Stimulated activated naive CD4-positive, alpha-beta T cell (primary cell): ENCODE results near the gene S100A11.
"Not testable (repeated sequence)": the region's sequence is repeated elsewhere in the genome, so short reads cannot be mapped to it uniquely, and the experiment has no call there.

Source experiments
- DNase-seq, 6 experiments: peaks; one replicate each; lab custom pipeline; 2025; lab: John Stamatoyannopoulos, UW

The S100A11 gene

DNA sequence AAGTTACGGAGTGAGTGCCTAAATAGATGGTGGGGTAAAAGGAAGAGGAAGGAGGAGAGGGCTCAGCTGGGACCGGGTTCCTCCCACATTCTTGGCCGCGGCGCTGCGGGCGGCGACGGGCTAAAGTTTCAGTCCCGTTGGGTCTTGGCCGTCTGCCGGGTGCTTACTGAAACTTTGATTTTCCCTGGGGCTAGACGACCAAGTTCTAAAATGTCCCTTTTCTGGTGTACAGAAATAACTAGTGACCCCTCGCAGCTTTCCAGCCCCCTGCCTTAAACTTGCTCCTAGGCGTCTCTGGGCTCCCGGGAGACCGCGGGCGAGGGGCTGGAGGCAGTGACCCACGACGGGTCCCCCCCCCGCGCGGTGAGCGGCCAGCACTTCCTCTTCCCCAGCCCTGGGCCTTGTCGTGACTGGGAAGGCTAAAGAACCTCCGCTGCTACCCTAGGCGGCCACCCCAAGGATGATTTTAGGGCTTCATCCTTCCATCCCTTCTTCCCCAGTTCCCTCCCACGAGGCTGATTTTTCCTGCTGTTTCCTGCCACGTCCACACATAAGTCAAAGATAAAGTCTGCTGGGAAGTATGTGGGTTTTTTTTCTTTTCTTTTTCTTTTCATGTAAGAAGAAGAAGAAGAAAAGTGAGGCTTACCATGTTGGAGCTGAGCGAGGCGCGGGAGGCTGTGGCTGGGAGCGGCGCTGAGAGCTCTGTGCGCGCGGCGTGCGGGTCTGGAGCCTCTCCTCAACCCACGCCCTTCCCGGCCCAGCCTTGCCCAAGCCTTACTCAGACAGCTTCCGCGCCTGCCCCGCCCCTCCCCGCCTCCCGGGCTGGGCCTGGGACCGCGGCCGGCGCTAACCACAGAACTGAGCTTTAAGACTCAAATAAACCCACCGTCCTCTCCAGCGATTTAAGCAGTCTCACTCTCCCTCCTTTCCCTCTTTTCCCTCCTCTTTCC, at the start of gene S100A11:
Gene S100A11, minus strand, starts transcription at position 738 of the 950 bp plus-strand sequence. Its CDS starts 89 bp downstream, at position 649.
- peak in 5 of 6 experiments; percentile 12 to 36 (median 14) for DNase-seq

DNA sequence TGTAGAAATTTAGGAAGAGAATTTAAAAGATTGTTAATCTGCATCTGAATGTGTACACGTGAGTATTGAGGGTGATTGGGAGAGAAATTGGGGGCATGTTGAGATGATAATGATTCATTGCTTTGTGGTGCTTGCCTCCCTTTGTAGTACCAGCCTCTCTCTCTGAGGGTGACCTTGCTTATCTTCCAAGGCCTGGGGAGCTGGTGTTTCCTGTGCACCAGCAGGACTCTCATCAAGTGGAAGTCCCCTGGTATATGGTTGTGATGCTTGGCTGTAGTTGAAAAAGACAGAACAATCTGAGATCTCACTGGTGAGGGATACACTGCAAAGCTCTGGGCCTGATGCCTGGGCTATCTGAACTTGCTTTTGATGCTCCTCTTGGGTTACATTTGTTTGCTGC, 48.0 kb upstream of the S100A11 start:
- no peak for DNase-seq

DNA sequence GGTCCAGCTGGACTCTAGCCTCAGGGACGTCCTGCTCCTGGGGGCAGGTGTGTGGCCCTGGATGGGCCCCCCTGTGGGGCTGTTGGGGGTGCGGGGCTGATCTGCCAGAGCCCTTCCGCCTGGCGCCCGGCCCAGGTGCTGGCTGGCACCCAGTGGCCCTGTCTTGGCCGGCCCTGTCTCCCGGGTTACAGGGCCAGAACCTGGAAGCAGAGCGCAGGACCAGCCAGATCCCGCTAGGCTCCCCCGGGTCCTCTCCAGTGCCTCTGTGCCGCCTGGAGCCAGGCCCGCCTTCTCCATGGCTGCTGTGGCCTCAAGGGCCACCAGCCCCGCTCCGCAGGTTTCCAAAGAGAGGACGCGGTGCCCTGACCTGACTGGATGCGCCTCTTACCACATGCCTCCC, 44.2 kb upstream of the S100A11 start:
- not testable (repeated sequence) for DNase-seq

DNA sequence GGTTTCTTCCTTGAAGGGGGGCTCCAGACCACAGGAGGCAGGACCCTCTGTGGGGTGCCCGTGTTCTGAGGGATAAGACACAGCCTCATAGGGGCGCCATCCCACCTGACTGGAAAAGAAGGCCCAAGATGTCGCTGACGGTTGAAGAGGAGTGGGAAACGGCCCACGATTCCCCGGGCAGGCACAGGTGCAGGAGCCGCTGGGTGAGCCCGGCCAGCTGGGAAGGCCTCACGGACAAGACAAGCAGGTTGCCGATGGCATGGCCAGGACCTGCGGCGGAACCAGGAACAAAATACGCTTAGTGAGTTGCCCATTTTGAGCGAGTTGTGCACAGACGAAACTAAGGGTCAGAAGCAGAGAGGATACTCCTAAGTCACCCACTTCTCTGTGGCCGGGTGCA, 43.7 kb upstream of the S100A11 start:
- not testable (repeated sequence) for DNase-seq

DNA sequence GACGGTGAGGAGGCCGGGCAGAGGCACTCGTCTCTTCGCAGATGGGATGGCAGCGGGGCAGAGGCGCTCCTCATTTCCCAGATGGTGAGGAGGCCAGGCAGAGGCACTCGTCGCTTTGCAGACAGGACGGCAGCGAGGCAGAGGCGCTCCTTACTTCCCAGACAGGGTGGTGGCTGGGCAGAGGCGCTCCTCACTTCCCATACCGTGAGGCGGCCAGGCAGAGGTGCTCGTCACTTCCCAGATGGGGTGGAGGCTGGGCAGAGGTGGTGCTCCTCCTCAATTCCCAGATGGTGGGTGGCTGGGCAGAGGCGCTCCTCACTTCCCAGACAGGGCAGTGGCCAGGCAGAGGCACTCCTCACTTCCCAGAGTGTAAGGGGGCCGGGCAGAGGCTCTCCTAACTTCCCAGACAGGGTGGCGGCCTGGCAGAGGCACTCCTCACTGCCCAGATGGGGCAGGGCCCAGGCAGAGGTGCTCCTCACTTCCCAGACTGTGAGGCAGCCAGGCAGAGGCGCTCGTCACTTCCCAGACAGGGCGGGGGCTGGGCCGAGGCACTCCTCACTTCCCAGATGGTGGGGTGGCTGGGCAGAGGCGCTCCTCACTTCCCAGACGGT, 42.1 kb upstream of the S100A11 start:
- DNase-seq = no peak

DNA sequence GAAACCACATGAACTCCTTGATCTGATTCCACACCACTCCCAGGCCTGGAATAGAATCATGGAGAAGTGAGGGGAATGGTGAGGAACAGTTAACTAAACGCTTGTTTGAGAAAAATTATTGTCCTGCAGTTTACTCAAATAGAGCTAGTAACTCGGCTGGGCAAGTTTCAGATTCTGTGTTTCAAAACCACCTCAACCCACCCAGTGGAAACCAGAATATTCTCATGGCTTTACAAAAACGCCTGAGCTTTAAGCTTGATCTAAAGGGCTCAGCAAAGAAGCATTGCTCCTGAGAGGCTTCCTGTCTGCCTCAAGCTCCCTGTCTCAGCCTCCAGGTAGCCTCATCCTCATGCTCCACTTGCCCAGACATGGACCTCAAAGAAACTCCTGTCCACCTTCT, 35.5 kb upstream of the S100A11 start:
- DNase-seq = no peak

DNA sequence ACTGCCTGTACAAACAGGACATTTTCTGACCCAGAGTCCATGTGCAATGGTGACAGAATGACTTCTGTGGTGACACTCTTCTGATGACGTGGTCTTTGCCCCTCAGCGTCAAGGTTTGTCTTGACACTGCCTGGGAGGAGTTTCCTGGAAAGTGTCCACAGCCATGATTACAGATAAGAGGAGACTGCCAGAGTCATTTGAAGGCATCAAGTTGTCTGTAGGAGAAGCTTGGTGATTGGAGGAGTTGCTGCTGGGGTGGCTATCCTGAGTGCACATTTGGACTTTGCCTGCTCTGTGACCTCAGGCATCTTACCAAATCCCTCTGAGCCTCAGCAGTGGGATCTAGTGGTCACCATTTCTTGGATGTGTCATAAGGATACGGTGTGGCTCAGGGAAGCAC, 34.3 kb upstream of the S100A11 start:
- DNase-seq = no peak

DNA sequence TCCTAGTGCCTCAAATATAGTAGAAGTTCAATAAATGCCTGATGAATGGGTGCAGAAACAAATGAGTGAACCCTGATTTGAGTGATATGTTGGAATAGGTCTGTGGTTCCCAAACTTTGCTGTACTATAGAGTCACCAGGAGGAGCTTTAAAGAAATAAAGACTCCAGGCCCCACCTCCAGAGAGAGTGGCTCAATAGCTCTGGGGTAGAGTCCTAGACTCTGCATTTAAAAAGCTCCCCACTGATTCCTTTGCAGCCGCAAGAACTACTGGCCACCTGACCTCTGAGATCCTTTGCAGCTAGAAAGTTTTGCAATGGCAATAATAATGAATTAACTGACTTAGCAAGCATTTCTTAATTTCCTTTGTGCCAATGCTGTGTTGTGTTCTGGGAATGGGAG, 31.1 kb upstream of the S100A11 start:
- DNase-seq = no peak

DNA sequence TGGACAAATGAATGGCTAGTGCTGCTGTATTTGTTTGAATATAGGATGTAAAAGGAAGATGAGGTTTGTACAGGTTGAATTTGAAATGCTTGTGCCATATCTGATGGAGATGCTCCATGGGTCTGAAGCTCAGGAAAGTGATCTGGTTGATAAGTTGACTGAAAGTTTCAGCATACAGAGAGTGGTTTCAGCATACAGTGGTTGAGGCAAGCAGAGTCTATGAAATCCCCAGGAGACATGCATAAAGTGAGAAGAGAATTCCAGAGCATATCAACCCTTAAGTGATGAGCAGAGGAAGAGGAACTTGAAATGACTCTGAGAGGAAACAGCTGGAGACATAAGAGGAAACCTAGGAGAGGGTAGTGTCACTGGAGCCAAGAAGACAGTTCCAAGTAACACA, 30.3 kb upstream of the S100A11 start:
- DNase-seq = no peak

DNA sequence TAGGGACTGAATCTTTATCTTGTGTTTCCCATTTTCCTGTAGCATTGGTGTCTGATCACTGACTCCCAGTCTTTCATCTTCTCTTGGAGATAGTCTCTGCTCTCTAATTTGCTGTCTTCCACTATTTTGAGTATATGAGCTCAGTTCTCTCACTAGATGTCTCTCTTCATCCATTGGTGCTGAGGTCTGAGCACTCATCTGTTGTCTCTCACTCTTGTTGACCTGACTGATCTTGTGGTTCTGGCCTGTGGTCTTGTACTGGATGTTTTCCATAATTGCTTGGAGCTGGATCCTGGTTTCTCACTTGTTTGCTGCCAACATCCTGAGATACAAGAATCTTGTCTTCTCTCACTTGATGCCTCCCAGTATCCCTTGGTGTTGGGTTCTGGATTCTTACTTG, 25.1 kb upstream of the S100A11 start:
- no peak for DNase-seq

DNA sequence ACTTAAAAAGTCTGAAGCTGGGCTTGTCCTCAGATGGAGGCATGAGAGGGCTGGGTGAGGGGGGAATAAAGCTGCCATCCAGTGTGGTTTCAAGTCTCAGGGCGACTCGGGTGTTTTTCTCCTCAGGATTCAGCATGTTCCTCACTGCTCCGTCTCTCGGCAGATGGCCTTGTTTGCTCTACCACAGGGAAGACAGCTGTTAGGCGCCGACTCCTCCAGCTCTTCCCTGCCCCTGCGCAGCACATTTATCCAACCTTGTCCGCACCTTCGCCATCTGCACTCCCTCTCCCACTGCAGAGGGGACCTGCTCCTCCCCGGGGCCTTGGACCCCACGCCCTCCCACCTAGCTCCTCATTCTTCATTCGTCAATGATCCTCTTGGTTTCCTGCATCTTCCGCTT, 16.6 kb upstream of the S100A11 start:
- no peak for DNase-seq

DNA sequence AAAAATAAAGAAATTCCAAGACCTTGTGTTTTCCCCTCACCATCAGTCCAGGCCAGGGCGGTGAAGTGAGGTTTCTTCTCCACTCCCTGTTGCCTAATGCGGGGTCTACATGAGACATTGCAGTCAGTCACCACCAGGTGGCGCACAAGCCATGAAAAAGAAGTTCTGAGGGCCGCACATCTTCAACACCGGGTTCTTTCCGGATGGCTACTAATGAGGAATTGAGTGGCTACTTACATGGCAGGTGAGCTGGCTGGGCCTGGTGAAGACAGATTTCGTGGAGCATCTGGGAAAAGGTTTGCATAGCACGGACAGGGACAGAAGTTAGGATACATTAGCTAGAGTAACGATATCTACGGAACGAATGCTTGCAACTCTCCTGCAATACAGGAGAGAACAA, 15.8 kb upstream of the S100A11 start:
- peak; percentile 37 to 81 (median 73) for DNase-seq

DNA sequence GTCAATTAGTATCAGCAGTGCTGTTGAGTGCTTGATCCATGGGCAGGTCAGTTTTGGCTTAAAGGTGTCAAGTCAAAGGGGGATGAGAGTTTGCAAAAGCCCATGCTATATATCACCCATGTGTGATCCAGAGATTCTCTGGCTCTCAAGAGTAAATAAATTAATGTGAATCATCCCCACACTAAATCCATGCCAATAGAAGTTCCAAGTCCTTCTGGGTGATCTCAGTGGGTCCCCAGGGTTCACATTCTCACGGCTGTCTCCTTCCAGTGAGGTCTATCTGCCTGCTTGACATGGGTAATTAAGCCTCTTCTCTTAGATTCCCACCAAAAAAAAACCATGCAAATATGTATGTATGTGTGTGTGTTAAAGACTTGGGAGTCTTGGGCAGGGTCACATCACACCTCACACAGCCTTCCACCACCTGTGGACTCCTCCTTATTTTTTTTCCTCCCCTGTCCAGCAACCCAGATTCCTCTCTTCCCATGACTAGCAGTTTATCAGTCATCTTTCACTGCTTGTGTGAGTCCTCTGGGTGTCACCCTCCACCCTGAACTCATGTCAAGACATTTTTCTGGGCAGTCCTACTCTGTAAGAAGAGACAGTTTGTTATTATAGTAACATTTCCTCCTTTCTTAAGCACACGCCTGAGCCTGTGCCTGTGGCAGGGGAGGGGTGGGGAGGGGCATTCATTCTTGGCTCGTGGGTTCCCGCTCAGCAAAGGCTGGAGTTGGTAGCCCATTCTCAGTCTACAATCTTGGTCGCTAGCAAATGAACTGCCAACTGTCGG, 14.3 kb upstream of the S100A11 start:
- no peak for DNase-seq

DNA sequence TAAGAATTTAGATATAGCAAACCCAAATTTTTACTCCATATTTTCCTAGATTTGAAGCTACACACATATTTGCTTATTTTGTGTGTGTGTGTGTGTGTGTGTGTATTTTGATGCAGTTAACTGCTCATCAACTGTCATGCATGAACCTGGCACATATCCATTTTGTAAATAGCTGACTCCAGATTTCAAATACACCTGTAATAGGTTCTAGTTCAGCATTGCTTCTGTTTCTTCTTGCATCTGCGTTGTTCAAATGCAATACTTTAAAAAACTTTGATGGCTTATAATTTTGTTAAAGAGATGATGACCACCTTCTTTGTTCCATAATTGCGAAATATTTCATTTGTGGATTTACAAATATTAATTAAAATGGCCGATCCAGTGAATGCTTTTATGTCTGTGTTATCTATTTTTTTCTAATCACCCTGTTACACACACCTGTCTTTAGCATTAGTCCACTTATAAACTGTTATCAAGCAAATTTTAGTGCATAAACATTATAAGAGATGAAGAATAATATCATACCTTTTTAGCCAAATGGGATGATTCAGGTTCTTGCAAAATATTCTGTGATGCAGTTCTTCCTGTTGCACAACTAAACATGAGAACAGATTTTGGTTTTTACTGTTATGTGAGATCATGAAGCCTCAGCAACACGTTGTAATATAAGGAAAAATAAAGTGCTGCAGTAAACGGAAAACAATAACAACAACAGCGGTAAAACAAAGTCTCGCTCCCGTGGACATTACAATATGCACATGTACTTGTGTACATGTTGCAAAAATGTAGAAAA, 12.7 kb upstream of the S100A11 start:
- no peak for DNase-seq

DNA sequence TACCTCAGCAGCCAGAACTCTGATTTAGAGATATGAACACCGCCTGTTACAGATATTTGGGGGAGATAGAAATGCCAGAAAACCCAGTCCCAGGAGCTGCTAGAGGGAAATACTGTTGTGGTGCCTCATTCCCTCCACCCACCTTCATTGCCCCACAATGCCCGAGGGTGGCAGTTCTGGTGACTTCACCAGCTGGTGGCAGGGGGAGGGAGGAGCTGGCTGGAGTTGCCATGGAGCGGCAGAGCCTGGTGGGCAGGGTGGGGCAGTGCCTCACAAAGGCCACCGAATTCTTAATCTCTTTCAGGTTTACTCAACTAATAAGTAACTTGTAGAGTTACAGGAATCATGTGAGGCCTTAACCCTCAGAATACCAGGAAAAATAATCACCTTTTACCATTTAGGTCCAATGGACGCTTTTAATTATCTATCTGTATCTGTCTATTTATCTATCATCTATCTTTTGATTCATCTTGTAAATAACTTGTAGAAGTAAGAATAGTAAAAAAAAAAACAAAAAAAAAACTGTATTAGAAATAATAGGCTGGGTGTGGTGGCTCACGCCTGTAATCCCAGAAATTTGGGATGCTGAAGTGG, 11.7 kb upstream of the S100A11 start:
- peak in 1 of 6 experiments; percentile 12 for DNase-seq

DNA sequence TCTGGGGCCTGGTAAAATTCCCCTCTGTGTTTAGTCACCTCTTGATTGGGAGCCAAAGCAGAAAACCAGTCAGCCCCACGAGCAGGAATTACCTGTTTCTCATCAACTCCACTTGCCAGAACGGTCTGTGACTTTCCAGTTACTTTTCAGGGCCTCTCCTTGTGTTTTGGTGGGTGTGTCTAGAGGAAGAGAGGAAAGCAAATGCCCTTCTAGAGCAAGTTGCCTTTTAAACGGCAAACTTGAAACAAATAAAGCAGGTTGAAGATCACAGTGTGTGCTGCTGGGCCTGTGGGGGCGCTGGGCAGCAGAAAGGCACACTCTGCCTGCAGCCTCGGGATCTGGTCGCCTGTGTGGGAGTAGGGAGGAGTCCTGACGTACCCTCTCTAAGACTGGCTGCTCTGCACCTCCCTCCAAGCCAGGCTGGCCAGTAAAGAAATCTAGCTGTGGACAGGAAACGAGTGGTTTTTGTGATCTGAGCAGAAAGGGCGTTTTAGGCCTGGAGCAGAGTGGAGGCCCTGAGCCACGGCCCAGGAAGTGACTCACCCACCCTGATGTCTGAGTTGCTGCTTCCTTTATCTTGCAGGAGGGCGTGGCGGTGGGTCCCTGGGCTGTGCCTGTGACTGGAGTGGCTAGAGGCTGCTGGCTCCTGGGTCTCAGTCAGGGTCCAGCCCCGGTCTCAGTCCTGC, 11.1 kb upstream of the S100A11 start:
- DNase-seq = peak; percentile 59 to 75 (median 64)

DNA sequence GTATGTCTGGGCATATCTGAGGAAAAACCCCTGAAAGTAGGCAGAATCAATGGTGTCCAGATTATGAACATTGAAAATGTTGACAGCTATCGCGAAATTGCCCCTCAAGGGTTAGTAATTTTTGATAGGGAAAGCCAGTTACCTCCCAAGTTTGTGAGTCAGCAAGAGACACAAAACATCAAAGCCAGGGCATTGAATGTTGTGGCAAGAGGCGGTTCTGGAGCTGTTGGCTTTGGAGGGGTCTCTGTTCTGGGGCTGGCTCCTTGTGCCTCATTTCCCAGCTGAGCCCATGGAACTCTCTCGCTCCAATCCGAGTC, 10.6 kb upstream of the S100A11 start:
- DNase-seq = no peak

DNA sequence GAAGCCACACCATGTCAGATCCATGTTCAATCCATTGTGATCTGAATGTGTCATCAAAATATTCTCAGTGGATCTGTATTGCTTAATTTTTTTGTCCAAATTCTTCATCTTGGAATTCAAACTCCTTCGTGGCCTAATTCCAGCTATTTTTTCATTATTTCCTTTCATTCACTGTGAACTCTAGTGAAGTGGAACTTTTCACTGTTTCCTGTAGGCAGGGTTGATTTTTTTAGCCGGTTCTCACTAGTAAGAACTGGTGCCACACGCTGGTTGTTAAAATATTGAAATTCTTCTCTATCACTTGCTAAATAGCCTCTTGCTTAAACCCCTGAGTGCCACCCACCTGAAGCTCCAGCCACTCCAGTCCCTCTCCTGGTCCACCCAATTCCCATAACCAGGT, 7.6 kb upstream of the S100A11 start:
- no peak for DNase-seq

DNA sequence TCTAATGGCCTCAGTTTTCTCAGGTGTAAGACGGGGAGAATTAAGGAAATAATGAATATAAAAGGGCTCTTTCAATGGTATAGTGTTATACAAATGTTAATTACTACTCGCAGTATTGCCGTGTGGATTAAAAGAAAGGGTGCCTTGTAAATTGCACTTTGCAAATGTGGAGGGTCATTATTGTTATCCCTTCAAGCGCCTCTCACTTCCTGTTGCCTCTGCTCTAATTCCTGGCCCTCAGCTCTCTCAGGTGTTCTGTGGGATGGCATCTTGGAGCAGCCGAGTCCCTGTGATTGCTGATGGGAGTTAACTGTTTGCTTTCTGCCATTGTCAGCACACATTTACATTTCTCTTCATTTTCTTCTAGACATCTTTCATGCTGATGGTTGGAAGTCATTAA, 7.1 kb upstream of the S100A11 start:
- no peak for DNase-seq

DNA sequence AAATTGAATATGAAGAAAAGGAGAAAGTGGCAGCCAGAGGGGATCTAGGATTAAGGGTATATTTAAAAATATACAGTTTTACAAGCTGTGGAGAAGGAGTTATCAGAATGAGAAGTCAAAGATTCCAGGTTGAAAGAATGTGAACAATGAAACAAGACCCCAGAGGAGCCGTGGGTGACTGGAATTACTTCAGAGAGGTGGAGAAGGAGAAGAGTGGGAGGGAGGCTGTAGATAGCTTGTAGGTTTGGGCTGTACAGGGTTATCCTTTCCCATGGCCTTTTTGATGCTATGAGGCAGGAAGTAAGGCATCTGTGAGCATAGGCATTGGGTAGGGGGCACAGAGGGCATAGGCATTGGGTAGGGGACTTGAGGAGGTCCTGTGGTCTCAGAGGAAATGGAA, 5.2 kb upstream of the S100A11 start:
- DNase-seq = no peak

DNA sequence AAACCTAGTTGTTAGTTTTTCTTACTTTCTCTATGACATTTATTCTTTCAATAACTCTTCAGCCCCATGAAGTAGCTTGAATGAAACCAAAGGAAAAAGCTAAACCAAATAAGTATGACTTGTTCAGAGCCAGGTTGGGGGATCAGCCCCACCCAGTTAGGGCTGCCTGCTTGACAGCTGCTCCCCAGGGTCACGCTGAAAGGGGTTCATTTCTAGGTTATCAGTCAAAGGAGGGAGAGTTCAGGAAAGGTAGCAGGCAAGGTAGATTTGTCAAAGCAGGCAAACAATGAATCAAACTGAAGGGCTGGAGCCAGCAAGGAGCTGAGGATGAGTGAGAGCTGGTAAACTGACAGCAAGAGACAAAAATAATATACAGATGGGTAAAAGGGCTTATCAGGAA, 3.1 kb upstream of the S100A11 start:
- DNase-seq = no peak
